Chondrocyte (in vitro differentiated cells): ENCODE measurements around the gene RBM26. TPM values are rescaled to one million over a fixed set of nuclear protein-coding genes. Genes with fewer than 3 reads are reported as not detected.

Experiments used
- DNase-seq: peaks from one replicate; pipeline ENCODE4 v3.0.0; 2021; ENCODE audit warnings: mixed read lengths, low spot score
- H3K27ac Mint-ChIP-seq: one replicate; pipeline ENCODE4 v1.8.0; 2021; ENCODE audit warnings: mild to moderate bottlenecking, moderate library complexity, mixed read lengths; ENCODE audit not compliant: unreplicated experiment
- H3K27me3 Mint-ChIP-seq: 2 replicates; pipeline ENCODE4 v1.8.0; 2021; ENCODE audit warnings: low read depth, mixed read lengths
- H3K36me3 Mint-ChIP-seq: 2 replicates; pipeline ENCODE4 v1.8.0; 2021; ENCODE audit warnings: low read depth, mixed read lengths
- H3K4me1 Mint-ChIP-seq: 2 replicates; pipeline ENCODE4 v1.8.0; 2021; ENCODE audit warnings: low read depth, mild to moderate bottlenecking, mixed read lengths
- H3K4me3 Mint-ChIP-seq: one replicate; pipeline ENCODE4 v1.8.0; 2021; ENCODE audit warnings: mild to moderate bottlenecking, moderate library complexity, mixed read lengths; ENCODE audit not compliant: unreplicated experiment
- H3K9me3 Mint-ChIP-seq: 2 replicates; pipeline ENCODE4 v1.8.0; 2021; ENCODE audit warnings: low read depth, mixed read lengths
- total RNA-seq: library from RNA; stranded (reverse); gene quantifications from 3 replicates; pipeline ENCODE4 v1.2.1, GENCODE V29; 2021
- TF ChIP-seq, protein P1 (sequence below): fragments of 200-600 bp; sonication (generic); IDR thresholded peaks from 2 replicates; pipeline ENCODE4 v1.5.0; 2021; ENCODE audit warnings: antibody characterized with exemption, mild to moderate bottlenecking, moderate library complexity

The RBM26 gene
- total RNA-seq, 1 donor from 2014 or later: 29.1 TPM

DNA sequence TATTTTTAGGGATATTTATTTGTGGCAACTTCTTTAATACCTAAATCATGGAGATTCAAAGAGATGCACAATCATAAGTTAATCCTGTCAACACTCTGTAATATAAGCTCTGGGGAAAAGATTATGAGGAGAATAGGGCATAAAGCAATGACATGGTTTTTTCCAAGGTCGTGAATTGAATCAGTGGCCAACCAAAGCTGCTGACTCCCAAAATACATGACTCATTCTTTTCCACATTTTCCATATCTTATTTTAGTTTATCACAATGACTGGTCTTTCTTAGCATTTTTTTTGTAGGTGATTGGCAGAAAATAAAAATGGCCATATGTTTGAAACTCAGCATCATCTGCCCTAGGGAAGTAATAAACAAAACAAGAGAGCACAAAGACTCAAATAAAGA is 28.5 kb upstream of the RBM26 start:
- Mint-ChIP-seq H3K36me3 (no peaks in the 10 kb centered on the region), H3K9me3 (no peaks in the 10 kb centered on the region), H3K27me3 (no peaks in the 10 kb centered on the region), H3K4me3 (no peak overlapping the region), H3K27ac (no peak overlapping the region), H3K4me1 (peaks cover 15% of the 10 kb centered on the region)
- no peak for DNase-seq
- TF ChIP-seq, protein P1, sequence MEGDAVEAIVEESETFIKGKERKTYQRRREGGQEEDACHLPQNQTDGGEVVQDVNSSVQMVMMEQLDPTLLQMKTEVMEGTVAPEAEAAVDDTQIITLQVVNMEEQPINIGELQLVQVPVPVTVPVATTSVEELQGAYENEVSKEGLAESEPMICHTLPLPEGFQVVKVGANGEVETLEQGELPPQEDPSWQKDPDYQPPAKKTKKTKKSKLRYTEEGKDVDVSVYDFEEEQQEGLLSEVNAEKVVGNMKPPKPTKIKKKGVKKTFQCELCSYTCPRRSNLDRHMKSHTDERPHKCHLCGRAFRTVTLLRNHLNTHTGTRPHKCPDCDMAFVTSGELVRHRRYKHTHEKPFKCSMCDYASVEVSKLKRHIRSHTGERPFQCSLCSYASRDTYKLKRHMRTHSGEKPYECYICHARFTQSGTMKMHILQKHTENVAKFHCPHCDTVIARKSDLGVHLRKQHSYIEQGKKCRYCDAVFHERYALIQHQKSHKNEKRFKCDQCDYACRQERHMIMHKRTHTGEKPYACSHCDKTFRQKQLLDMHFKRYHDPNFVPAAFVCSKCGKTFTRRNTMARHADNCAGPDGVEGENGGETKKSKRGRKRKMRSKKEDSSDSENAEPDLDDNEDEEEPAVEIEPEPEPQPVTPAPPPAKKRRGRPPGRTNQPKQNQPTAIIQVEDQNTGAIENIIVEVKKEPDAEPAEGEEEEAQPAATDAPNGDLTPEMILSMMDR: no peak

DNA sequence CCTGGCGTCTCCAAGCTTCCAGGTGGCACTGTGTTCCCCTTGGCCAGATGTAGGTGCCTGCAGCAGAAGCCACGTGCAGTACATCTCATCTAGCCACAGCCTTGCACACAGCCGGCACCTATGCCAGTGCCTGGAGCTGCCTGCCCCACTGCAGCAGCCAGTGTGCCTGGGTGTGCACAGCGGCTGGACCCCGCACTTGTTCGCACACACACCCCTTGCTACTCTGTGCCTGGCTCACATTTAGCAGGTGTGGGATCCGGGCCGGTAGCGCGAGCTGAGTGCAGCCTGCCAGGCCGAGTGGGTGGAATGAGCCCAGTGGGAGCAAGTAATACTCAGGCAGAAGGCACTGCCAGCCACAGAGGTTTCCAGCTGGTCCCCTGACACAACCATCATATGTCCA is 26.9 kb upstream of the RBM26 start:
- Mint-ChIP-seq H3K9me3 (no peaks in the 10 kb centered on the region), H3K36me3 (no peaks in the 10 kb centered on the region), H3K4me3 (no peak overlapping the region), H3K27me3 (no peaks in the 10 kb centered on the region), H3K4me1 (peaks cover 15% of the 10 kb centered on the region), H3K27ac (no peak overlapping the region)
- DNase-seq: peak; percentile 71
- TF ChIP-seq, protein P1: no peak

DNA sequence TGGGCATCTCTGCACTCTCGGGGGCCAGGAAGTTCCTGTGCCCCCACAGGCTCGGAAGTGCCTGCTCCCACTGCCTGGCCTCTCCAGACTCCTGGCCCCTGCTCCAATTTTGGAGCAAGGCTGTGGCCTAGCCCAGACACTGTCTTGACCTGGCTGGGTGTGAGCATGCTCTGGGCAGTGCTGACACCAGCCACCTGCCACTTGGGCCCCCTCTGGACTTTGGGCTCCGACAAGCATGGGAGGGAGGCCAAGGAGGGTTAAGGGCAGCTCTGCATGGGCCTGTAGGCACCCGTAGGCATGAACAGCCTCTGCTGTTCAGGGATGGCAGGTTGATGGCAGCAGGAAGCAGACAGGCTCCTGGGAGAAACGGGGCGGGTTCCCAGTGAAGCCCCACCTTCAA is 26.0 kb upstream of the RBM26 start:
- Mint-ChIP-seq H3K4me1 (peaks cover 15% of the 10 kb centered on the region), H3K36me3 (no peaks in the 10 kb centered on the region)
- TF ChIP-seq, protein P1: no peak

DNA sequence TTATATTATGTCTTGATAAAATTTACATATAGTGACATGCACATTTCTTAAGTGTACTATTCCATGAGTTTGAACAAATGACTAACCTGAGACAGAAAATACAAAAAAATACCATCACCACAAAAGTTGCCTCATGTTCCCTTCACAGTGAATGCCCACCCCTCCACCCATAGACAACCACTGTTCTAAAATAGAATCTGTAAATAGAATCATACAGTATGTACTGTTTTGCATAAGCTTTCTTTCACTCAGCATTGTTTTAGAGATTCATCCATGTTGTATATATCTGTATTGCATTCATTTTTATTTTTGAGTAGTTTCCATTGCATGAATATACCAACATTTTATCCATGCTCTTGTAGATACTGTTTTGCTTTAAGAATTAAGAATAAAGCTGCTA is 23.3 kb upstream of the RBM26 start:
- TF ChIP-seq, protein P1: no peak
- Mint-ChIP-seq H3K27ac (no peak overlapping the region), H3K4me1 (no peaks in the 10 kb centered on the region), H3K9me3 (no peaks in the 10 kb centered on the region), H3K36me3 (no peaks in the 10 kb centered on the region), H3K27me3 (no peaks in the 10 kb centered on the region), H3K4me3 (no peak overlapping the region)
- no peak for DNase-seq

More for the DNA sequence above, 26.0 kb upstream of the RBM26 start:
- Mint-ChIP-seq H3K9me3 (no peaks in the 10 kb centered on the region), H3K27me3 (no peaks in the 10 kb centered on the region), H3K27ac (no peak overlapping the region), H3K4me3 (no peak overlapping the region)
- DNase-seq: peak; percentile 70

DNA sequence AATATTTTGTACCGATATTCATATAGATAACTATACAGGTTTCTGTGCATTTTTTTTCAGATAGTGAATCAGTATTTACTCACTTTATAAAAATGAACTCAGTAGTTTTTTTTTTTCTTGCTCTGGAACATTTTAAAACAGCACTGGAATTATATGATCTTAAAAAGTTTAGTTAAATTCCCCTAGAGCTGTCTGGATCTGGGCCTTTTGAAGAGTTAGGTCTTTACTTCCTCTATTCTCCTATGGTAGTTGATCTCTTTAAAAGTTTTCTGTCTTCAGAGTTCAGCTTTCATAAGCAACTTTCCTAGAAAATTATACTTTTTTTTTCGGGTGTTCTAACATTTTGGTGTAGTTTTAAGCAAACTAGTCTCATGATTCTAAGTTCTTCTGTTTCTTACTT is 21.8 kb upstream of the RBM26 start:
- Mint-ChIP-seq H3K4me1 (no peaks in the 10 kb centered on the region), H3K9me3 (no peaks in the 10 kb centered on the region), H3K36me3 (no peaks in the 10 kb centered on the region), H3K27ac (no peak overlapping the region), H3K4me3 (no peak overlapping the region), H3K27me3 (no peaks in the 10 kb centered on the region)
- DNase-seq: no peak
- TF ChIP-seq, protein P1: no peak
